Epidermal melanocyte (primary cell): Measurements from ENCODE around the gene DENND2A.
A peak's percentile ranks its signal among the peaks of the same experiment; 100 is the strongest.
"Not testable (repeated sequence)": the region's sequence is repeated elsewhere in the genome, so short reads cannot be mapped to it uniquely, and the experiment has no call there.

Experiments
- DNase-seq: peaks from one replicate; pipeline ENCODE4 v3.0.0; 2011; ENCODE audit warnings: low spot score; ENCODE audit not compliant: insufficient read length

Gene DENND2A

GRCh38 chr7:140592964-140593671, 47.5 kb downstream of the DENND2A start:
- no peak for DNase-seq

GRCh38 chr7:140591180-140591902, 49.3 kb downstream of the DENND2A start:
- no peak for DNase-seq

- no peak for DNase-seq
Measured at GRCh38 chr7:140587243-140587642, 53.4 kb downstream of the DENND2A start.

- no peak for DNase-seq
Measured at GRCh38 chr7:140586516-140586915, 54.1 kb downstream of the DENND2A start.

GRCh38 chr7:140585333-140585732, 55.3 kb downstream of the DENND2A start:
- no peak for DNase-seq

- no peak for DNase-seq
Measured at GRCh38 chr7:140584195-140584851, 56.3 kb downstream of the DENND2A start.

- peak; percentile 36 for DNase-seq
Measured at GRCh38 chr7:140581411-140581810, 59.2 kb downstream of the DENND2A start.

- DNase-seq: no peak
Measured at GRCh38 chr7:140577651-140578050, 63.0 kb downstream of the DENND2A start.

- no peak for DNase-seq
Measured at GRCh38 chr7:140576589-140576988, 64.0 kb downstream of the DENND2A start.

GRCh38 chr7:140571538-140572122, 69.0 kb downstream of the DENND2A start:
- DNase-seq: no peak

GRCh38 chr7:140570120-140570519, 70.5 kb downstream of the DENND2A start:
- no peak for DNase-seq

GRCh38 chr7:140568021-140568813, 72.4 kb downstream of the DENND2A start:
- no peak for DNase-seq

GRCh38 chr7:140566186-140566585, 74.4 kb downstream of the DENND2A start:
- DNase-seq: not testable (repeated sequence)

- DNase-seq: not testable (repeated sequence)
Measured at GRCh38 chr7:140565761-140566160, 74.9 kb downstream of the DENND2A start.

- DNase-seq: no peak
Measured at GRCh38 chr7:140564643-140565042, 76.0 kb downstream of the DENND2A start.

GRCh38 chr7:140562926-140563481, 77.6 kb downstream of the DENND2A start:
- DNase-seq: peak; percentile 31

- no peak for DNase-seq
Measured at GRCh38 chr7:140559410-140559809, 81.2 kb downstream of the DENND2A start.

- DNase-seq: no peak
Measured at GRCh38 chr7:140557809-140558518, 82.6 kb downstream of the DENND2A start.

GRCh38 chr7:140557069-140557468, 83.5 kb downstream of the DENND2A start:
- no peak for DNase-seq

- DNase-seq: not testable (repeated sequence)
Measured at GRCh38 chr7:140553236-140553635, 87.4 kb downstream of the DENND2A start.
